DOHH2 (cell line): ENCODE data around the gene MORF4L2.

Source experiments
- H3F3A ChIP-seq: fragments of 200-600 bp; sonication (generic), shearing (Covaris generic); 2 replicates; pipeline ENCODE4 v1.6.0; 2016; ENCODE audit warnings: antibody characterized with exemption, mild to moderate bottlenecking; ENCODE audit not compliant: control insufficient read depth, insufficient read depth
- H3K27ac ChIP-seq: fragments of 200-600 bp; sonication (generic); 2 replicates; pipeline ENCODE4 v1.5.1; 2014; ENCODE audit warnings: low read depth, mild to moderate bottlenecking, low read length, moderate library complexity
- H3K27me3 ChIP-seq: fragments of 200-600 bp; sonication (generic); 2 replicates; pipeline ENCODE4 v1.6.1; 2014; ENCODE audit warnings: mild to moderate bottlenecking, low read length, mixed read lengths; ENCODE audit not compliant: control insufficient read depth
- H3K36me3 ChIP-seq: fragments of 200-600 bp; sonication (generic); 2 replicates; pipeline ENCODE4 v1.6.1; 2014; ENCODE audit warnings: mild to moderate bottlenecking, low read length, moderate library complexity, mixed read lengths; ENCODE audit not compliant: control insufficient read depth
- H3K4me1 ChIP-seq: fragments of 200-600 bp; sonication (generic); 2 replicates; pipeline ENCODE4 v1.6.1; 2014; ENCODE audit warnings: mild to moderate bottlenecking, low read length, mixed read lengths; ENCODE audit not compliant: control insufficient read depth
- H3K4me2 ChIP-seq: fragments of 200-600 bp; sonication (generic); 2 replicates; pipeline ENCODE4 v1.6.0; 2014; ENCODE audit warnings: mild to moderate bottlenecking, low read length, moderate library complexity
- H3K4me3 ChIP-seq: fragments of 200-600 bp; sonication (generic); 2 replicates; pipeline ENCODE4 v1.5.1; 2014; ENCODE audit warnings: mild to moderate bottlenecking, low read length, mixed read lengths
- H3K79me2 ChIP-seq: fragments of 200-600 bp; sonication (generic); 2 replicates; pipeline ENCODE4 v1.6.1; 2014; ENCODE audit warnings: mild to moderate bottlenecking, low read length, mixed read lengths; ENCODE audit not compliant: control insufficient read depth
- H3K9me2 ChIP-seq: fragments of 200-600 bp; sonication (generic); replicated peaks from 2 replicates; pipeline ENCODE4 v1.6.1; 2014; ENCODE audit warnings: mild to moderate bottlenecking, low read length, mixed read lengths; ENCODE audit not compliant: control insufficient read depth
- H3K9me3 ChIP-seq: fragments of 200-600 bp; sonication (generic); 2 replicates; pipeline ENCODE4 v1.6.1; 2014; ENCODE audit warnings: antibody characterized with exemption, low read length, mixed read lengths; ENCODE audit not compliant: control insufficient read depth, insufficient read depth
- H4K20me1 ChIP-seq: fragments of 200-600 bp; sonication (generic); 2 replicates; pipeline ENCODE4 v1.6.0; 2014; ENCODE audit warnings: low read depth, mild to moderate bottlenecking, antibody characterized with exemption, low read length, moderate library complexity; ENCODE audit not compliant: control insufficient read depth, insufficient read depth
- CTCF ChIP-seq: fragments of 200-600 bp; sonication (generic); IDR thresholded peaks from one replicate; pipeline ENCODE4 v1.5.1; 2014; ENCODE audit warnings: antibody characterized with exemption, mild to moderate bottlenecking, low read depth, low read length; ENCODE audit not compliant: poor library complexity, severe bottlenecking
- EZH2phosphoT487 ChIP-seq: fragments of 200-600 bp; sonication (generic); IDR thresholded peaks from 2 replicates; pipeline ENCODE4 v1.6.1; 2017; ENCODE audit warnings: borderline replicate concordance, mild to moderate bottlenecking, antibody characterized with exemption, low read length, moderate library complexity, mixed read lengths

The MORF4L2 gene

GRCh38 chrX:103637604-103638338 lies 48.7 kb downstream of the MORF4L2 start:
- H4K20me1 ChIP-seq = no peaks in the 10 kb centered on the region

GRCh38 chrX:103635436-103635835 lies 51.1 kb downstream of the MORF4L2 start:
- no peak for TF ChIP-seq CTCF
- no peak for TF ChIP-seq EZH2phosphoT487
- Histone ChIP-seq H3K27me3 (no peaks in the 10 kb centered on the region), H3K9me2 (no peaks in the 10 kb centered on the region), H3F3A (no peaks in the 10 kb centered on the region), H3K36me3 (no peaks in the 10 kb centered on the region), H3K4me1 (no peaks in the 10 kb centered on the region), H3K9me3 (no peaks in the 10 kb centered on the region), H3K27ac (no peak overlapping the region), H3K4me3 (no peak overlapping the region), H3K4me2 (no peak overlapping the region), H4K20me1 (no peaks in the 10 kb centered on the region), H3K79me2 (no peaks in the 10 kb centered on the region)

More at GRCh38 chrX:103637604-103638338, 48.7 kb downstream of the MORF4L2 start:
- Histone ChIP-seq H3K79me2 (no peaks in the 10 kb centered on the region), H3K9me2 (no peaks in the 10 kb centered on the region), H3F3A (no peaks in the 10 kb centered on the region), H3K27ac (no peak overlapping the region), H3K4me2 (no peak overlapping the region), H3K4me1 (no peaks in the 10 kb centered on the region), H3K9me3 (no peaks in the 10 kb centered on the region), H3K36me3 (no peaks in the 10 kb centered on the region), H3K27me3 (no peaks in the 10 kb centered on the region), H3K4me3 (no peak overlapping the region)
- no peak for TF ChIP-seq EZH2phosphoT487
- TF ChIP-seq CTCF = no peak

GRCh38 chrX:103631145-103631544 lies 55.4 kb downstream of the MORF4L2 start:
- no peaks in the 10 kb centered on the region for H3K79me2 ChIP-seq
- H3K4me3 ChIP-seq = no peak overlapping the region
- no peaks in the 10 kb centered on the region for H3K9me3 ChIP-seq
- H3K4me2 ChIP-seq = no peak overlapping the region
- H3F3A ChIP-seq = no peaks in the 10 kb centered on the region
- H3K27me3 ChIP-seq = no peaks in the 10 kb centered on the region
- H3K4me1 ChIP-seq = peaks cover 11% of the 10 kb centered on the region
- no peak overlapping the region for H3K27ac ChIP-seq
- TF ChIP-seq EZH2phosphoT487 (no peak), CTCF (no peak)
- H4K20me1 ChIP-seq = no peaks in the 10 kb centered on the region
- no peaks in the 10 kb centered on the region for H3K36me3 ChIP-seq
- no peaks in the 10 kb centered on the region for H3K9me2 ChIP-seq
